ENCODE results near the gene ROR1.
A peak's percentile ranks its signal among the peaks of the same experiment; 100 is the strongest.

The ROR1 gene

GRCh38 chr1:64173336-64173940, 399.6 kb downstream of the ROR1 start:
- ChIA-PET CTCF (interaction anchor here (0.6 to 1.4 kb wide), 4 partner anchors 8 to 489 kb away, joined by 3 to 4 read pairs (median 4); no protein-coding TSS in a partner anchor), POLR2A (no interaction called here)
- H3K4me1 ChIP-seq (ENCODE audit: control insufficient read depth, insufficient read depth, low read length), result peaks cover 12% of the 10 kb centered on the region
- no peak overlapping the region for H3K4me3 ChIP-seq (ENCODE audit: low read depth, low read length)
- peak overlapping the region; percentile 82 for H3K27ac ChIP-seq (ENCODE audit: extremely low read depth, low read depth, low read length)
- no peak for TF ChIP-seq ZBTB11 (tag by site-specific recombination; conservative IDR thresholded peaks at IDR 0.05; ENCODE audit: low read depth)
- no peak for TF ChIP-seq ZNF335 (tag by site-specific recombination; conservative IDR thresholded peaks at IDR 0.05)
- TF ChIP-seq ZNF311 (tag by site-specific recombination; IDR thresholded peaks at IDR 0.05; ENCODE audit: borderline replicate concordance), result no peak
- no peak for TF ChIP-seq CTCF (tag by site-specific recombination; IDR thresholded peaks at IDR 0.05)
- TF ChIP-seq MZF1 (tag by site-specific recombination; IDR thresholded peaks at IDR 0.05; ENCODE audit: borderline replicate concordance), result no peak
- TF ChIP-seq ZNF426 (tag by site-specific recombination; IDR thresholded peaks at IDR 0.05), result no peak
- no peak for TF ChIP-seq KLF9 (tag by site-specific recombination; IDR thresholded peaks at IDR 0.05; ENCODE audit: low read depth)
- TF ChIP-seq SP3 (tag by site-specific recombination; IDR thresholded peaks at IDR 0.05), result no peak
- TF ChIP-seq ZNF549 (tag by site-specific recombination; IDR thresholded peaks at IDR 0.05), result no peak
- TF ChIP-seq BCL11B (tag by site-specific recombination; IDR thresholded peaks at IDR 0.05; ENCODE audit: low read depth), result no peak
- H3K36me3 ChIP-seq (ENCODE audit: control insufficient read depth in 2 of 2, insufficient read depth in 1 of 2, low read length in 2 of 2), result peaks cover 0 to 11% of the 10 kb centered on the region in 2 experiments; a peak in 1 of 3 replicates
- no peaks in the 10 kb centered on the region for H3K9me3 ChIP-seq (ENCODE audit: control insufficient read depth, insufficient read depth, low read depth, low read length)

GRCh38 chr1:64175639-64176038, 401.8 kb downstream of the ROR1 start:
- peaks cover 12% of the 10 kb centered on the region for H3K4me1 ChIP-seq (ENCODE audit: control insufficient read depth, insufficient read depth, low read length)
- H3K9me3 ChIP-seq (ENCODE audit: control insufficient read depth, insufficient read depth, low read depth, low read length), result no peaks in the 10 kb centered on the region
- peaks cover 0 to 14% of the 10 kb centered on the region in 2 experiments; a peak in 1 of 3 replicates for H3K36me3 ChIP-seq (ENCODE audit: control insufficient read depth in 2 of 2, insufficient read depth in 1 of 2, low read length in 2 of 2)
- TF ChIP-seq ZFHX2 (tag by site-specific recombination; conservative IDR thresholded peaks at IDR 0.05) (no peak), REPIN1 (tag by site-specific recombination; IDR thresholded peaks at IDR 0.05; ENCODE audit: low read depth) (no peak)
- CTCF ChIA-PET, result interaction anchor here (0.6 kb wide), 1 partner anchor 192 kb away, joined by 3 read pairs; no protein-coding TSS in a partner anchor
- POLR2A ChIA-PET, result interaction anchor here (0.5 kb wide), 1 partner anchor 62 kb away, joined by 4 read pairs; no protein-coding TSS in a partner anchor
- no peak overlapping the region for H3K4me3 ChIP-seq (ENCODE audit: low read depth, low read length)
- no peak overlapping the region for H3K27ac ChIP-seq (ENCODE audit: extremely low read depth, low read depth, low read length)

- Histone ChIP-seq H3K4me3 (ENCODE audit: low read depth, low read length) (no peak overlapping the region), H3K4me1 (ENCODE audit: control insufficient read depth, insufficient read depth, low read length) (peaks cover 12% of the 10 kb centered on the region), H3K27ac (ENCODE audit: extremely low read depth, low read depth, low read length) (no peak overlapping the region), H3K36me3 (ENCODE audit: control insufficient read depth in 2 of 2, insufficient read depth in 1 of 2, low read length in 2 of 2) (peaks cover 0 to 14% of the 10 kb centered on the region in 2 experiments; a peak in 1 of 3 replicates), H3K9me3 (ENCODE audit: control insufficient read depth, insufficient read depth, low read depth, low read length) (no peaks in the 10 kb centered on the region)
- CTCF ChIA-PET, result no interaction called here
- POLR2A ChIA-PET, result no interaction called here
- no peak for TF ChIP-seq WT1 (tag by site-specific recombination; IDR thresholded peaks at IDR 0.05)
- no peak for TF ChIP-seq REPIN1 (tag by site-specific recombination; IDR thresholded peaks at IDR 0.05; ENCODE audit: low read depth)
- no peak for TF ChIP-seq ZNF561 (tag by site-specific recombination; IDR thresholded peaks at IDR 0.05; ENCODE audit: borderline replicate concordance)
- TF ChIP-seq ZFHX2 (tag by site-specific recombination; conservative IDR thresholded peaks at IDR 0.05), result no peak
- TF ChIP-seq ATF2 (tag by site-specific recombination; IDR thresholded peaks at IDR 0.05; ENCODE audit: low read depth), result no peak
- no peak for TF ChIP-seq ZBTB17 (tag by site-specific recombination; IDR thresholded peaks at IDR 0.05)
- TF ChIP-seq ZNF473 (tag by site-specific recombination; IDR thresholded peaks at IDR 0.05), result no peak
- TF ChIP-seq ZSCAN4 (tag by site-specific recombination; IDR thresholded peaks at IDR 0.05), result no peak
- no peak for TF ChIP-seq HOXC10 (CRISPR knock-in tag; IDR thresholded peaks at IDR 0.05)
- no peak for TF ChIP-seq YY1 (tag by site-specific recombination; IDR thresholded peaks at IDR 0.05)
- no peak for TF ChIP-seq EGR2 (tag by site-specific recombination; IDR thresholded peaks at IDR 0.05; ENCODE audit: low read depth)
- no peak for TF ChIP-seq ZNF777 (tag by site-specific recombination; IDR thresholded peaks at IDR 0.05; ENCODE audit: borderline replicate concordance)
- no peak for TF ChIP-seq ZNF19 (tag by site-specific recombination; IDR thresholded peaks at IDR 0.05; ENCODE audit: low read depth)
- no peak for TF ChIP-seq ZSCAN23 (tag by site-specific recombination; IDR thresholded peaks at IDR 0.05)
Measured at GRCh38 chr1:64176659-64177058, 402.8 kb downstream of the ROR1 start.

Data from HEK293 (cell line).